ENCODE results near the gene ATP1B1.

DNA sequence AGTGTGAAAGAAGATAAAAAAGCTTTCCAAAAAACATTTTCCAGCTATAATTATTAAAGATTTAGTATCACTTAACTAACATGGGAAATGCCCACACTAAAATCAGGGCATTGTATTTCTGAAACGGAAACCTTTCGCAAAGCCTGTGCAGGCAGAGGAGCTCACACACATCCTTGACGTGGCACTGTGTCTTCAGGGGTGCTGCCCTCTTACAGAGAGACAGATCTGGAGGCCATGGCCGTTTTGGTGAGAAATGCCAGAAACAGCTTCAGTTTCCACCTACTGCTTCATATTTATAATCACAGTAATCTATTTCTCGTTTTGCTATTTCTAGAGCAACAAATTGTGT lies 26.7 kb downstream of the ATP1B1 start:
- TF ChIP-seq CTCF (IDR thresholded peaks at IDR 0.05), result no peak
- TF ChIP-seq EZH2 (IDR thresholded peaks at IDR 0.05; ENCODE audit: borderline replicate concordance, insufficient read depth, low read depth, low read length, poor library complexity, severe bottlenecking), result no peak
